GM12864 (cell line): ENCODE results near the gene ABCC2.
"Not testable (repeated sequence)": the region's sequence is repeated elsewhere in the genome, so short reads cannot be mapped to it uniquely, and the experiment has no call there.

Source experiments
- DNase-seq: peaks from one replicate; pipeline ENCODE4 v3.0.0-alpha.2; 2011; ENCODE audit warnings: low read depth
- H3K4me3 ChIP-seq: 2 replicates; pipeline ENCODE4 v1.5.1; 2011; ENCODE audit warnings: mild to moderate bottlenecking, low read depth, low read length, control low read depth
- CTCF ChIP-seq: IDR thresholded peaks from 2 replicates; pipeline ENCODE4 v1.5.1; 2011; ENCODE audit warnings: low read depth, mild to moderate bottlenecking, moderate library complexity, low read length, control low read depth, inconsistent platforms; ENCODE audit errors: missing control alignments

Gene ABCC2

GRCh38 chr10:99743841-99744240, 38.6 kb upstream of the ABCC2 start:
- no peak for TF ChIP-seq CTCF
- DNase-seq, result no peak
- no peak overlapping the region for H3K4me3 ChIP-seq

GRCh38 chr10:99746166-99746565, 36.3 kb upstream of the ABCC2 start:
- DNase-seq, H3K4me3 ChIP-seq: not testable (repeated sequence)

- DNase-seq, result no peak
- no peak overlapping the region for H3K4me3 ChIP-seq
- TF ChIP-seq CTCF, result no peak
These were observed 33.5 kb upstream of the ABCC2 start for GRCh38 chr10:99748823-99749451.

- TF ChIP-seq CTCF, result no peak
- DNase-seq, result no peak
- H3K4me3 ChIP-seq, result no peak overlapping the region
These were observed 31.8 kb upstream of the ABCC2 start for GRCh38 chr10:99750641-99751040.

GRCh38 chr10:99754670-99755069, 27.8 kb upstream of the ABCC2 start:
- no peak for TF ChIP-seq CTCF
- no peak overlapping the region for H3K4me3 ChIP-seq
- DNase-seq, result no peak

GRCh38 chr10:99756159-99756558, 26.3 kb upstream of the ABCC2 start:
- DNase-seq, result no peak
- H3K4me3 ChIP-seq, result no peak overlapping the region
- no peak for TF ChIP-seq CTCF

- no peak overlapping the region for H3K4me3 ChIP-seq
- TF ChIP-seq CTCF, result no peak
- no peak for DNase-seq
These were observed 24.1 kb upstream of the ABCC2 start for GRCh38 chr10:99758211-99758891.
